GM12892 (cell line): ENCODE measurements around the gene TRIL.

Experiments used
- POLR2A ChIP-seq: IDR thresholded peaks from 2 replicates; pipeline ENCODE4 v1.6.1; 2011; ENCODE audit warnings: low read depth, low read length, control low read depth
- TAF1 ChIP-seq: IDR thresholded peaks from 2 replicates; pipeline ENCODE4 v1.6.1; 2011; ENCODE audit warnings: low read depth, mild to moderate bottlenecking, control low read depth, low read length, borderline replicate concordance

- no peak for TF ChIP-seq POLR2A
- no peak for TF ChIP-seq TAF1
These were observed 30.0 kb upstream of the TRIL start for GRCh38 chr7:28988091-28988490.
